ENCODE measurements around the gene TCF4.

GRCh38 chr18:55300421-55300935 is 287.5 kb downstream of the TCF4 start:
- TF ChIP-seq, protein P1, sequence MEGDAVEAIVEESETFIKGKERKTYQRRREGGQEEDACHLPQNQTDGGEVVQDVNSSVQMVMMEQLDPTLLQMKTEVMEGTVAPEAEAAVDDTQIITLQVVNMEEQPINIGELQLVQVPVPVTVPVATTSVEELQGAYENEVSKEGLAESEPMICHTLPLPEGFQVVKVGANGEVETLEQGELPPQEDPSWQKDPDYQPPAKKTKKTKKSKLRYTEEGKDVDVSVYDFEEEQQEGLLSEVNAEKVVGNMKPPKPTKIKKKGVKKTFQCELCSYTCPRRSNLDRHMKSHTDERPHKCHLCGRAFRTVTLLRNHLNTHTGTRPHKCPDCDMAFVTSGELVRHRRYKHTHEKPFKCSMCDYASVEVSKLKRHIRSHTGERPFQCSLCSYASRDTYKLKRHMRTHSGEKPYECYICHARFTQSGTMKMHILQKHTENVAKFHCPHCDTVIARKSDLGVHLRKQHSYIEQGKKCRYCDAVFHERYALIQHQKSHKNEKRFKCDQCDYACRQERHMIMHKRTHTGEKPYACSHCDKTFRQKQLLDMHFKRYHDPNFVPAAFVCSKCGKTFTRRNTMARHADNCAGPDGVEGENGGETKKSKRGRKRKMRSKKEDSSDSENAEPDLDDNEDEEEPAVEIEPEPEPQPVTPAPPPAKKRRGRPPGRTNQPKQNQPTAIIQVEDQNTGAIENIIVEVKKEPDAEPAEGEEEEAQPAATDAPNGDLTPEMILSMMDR (conservative IDR thresholded peaks at IDR 0.05; ENCODE audit: low read length): no peak
- no peak for TF ChIP-seq EZH2phosphoT487 (IDR thresholded peaks at IDR 0.05; ENCODE audit: borderline replicate concordance)

All from Loucy (cell line).